RWPE1 (cell line): Measurements from ENCODE around the gene CPLX4.

Experiments
- CTCF ChIA-PET: fragments of 350-600 bp; sonication (Branson Sonifier 250); formaldehyde crosslinking; extraction: SDS; loops from one replicate; lab custom pipeline; 2021; lab: Yijun Ruan, JAX
- POLR2A ChIA-PET: fragments of 400-600 bp; formaldehyde crosslinking; extraction: SDS; loops from one replicate; lab custom pipeline; 2020; ENCODE audit warnings: antibody characterized with exemption; ENCODE audit not compliant: low non-redundant PET; lab: Yijun Ruan, JAX
- DNase-seq: peaks from one replicate; pipeline ENCODE4 v3.0.0; 2012; ENCODE audit warnings: low spot score
- H3K27ac ChIP-seq: fragments of 450-650 bp; 2 replicates; pipeline ENCODE4 v1.5.1; 2017
- CTCF ChIP-seq: fragments of 450-650 bp; conservative IDR thresholded peaks from 2 replicates; pipeline ENCODE4 v1.5.1; 2017; ENCODE audit warnings: low read depth, mild to moderate bottlenecking

Gene CPLX4

GRCh38 chr18:59354731-59355130 lies 36.3 kb upstream of the CPLX4 start:
- ChIA-PET CTCF (interaction anchor here (0.6 kb wide), 1 partner anchor 1181 kb away, joined by 5 read pairs; no protein-coding TSS in a partner anchor), POLR2A (no interaction called here)
- H3K27ac ChIP-seq, result no peak overlapping the region
- no peak for TF ChIP-seq CTCF
- DNase-seq, result no peak

- DNase-seq, result no peak
- POLR2A ChIA-PET, result no interaction called here
- CTCF ChIA-PET, result no interaction called here
- H3K27ac ChIP-seq, result no peak overlapping the region
- TF ChIP-seq CTCF, result no peak
Measured at GRCh38 chr18:59353079-59353680, 34.7 kb upstream of the CPLX4 start.

- no peak for TF ChIP-seq CTCF
- no peak for DNase-seq
- no peak overlapping the region for H3K27ac ChIP-seq
- POLR2A ChIA-PET, result no interaction called here
- CTCF ChIA-PET, result no interaction called here
Measured at GRCh38 chr18:59352250-59352855, 33.9 kb upstream of the CPLX4 start.

- H3K27ac ChIP-seq, result no peak overlapping the region
- ChIA-PET CTCF (interaction anchor here (0.7 kb wide), 1 partner anchor 29 kb away, joined by 4 read pairs; no protein-coding TSS in a partner anchor), POLR2A (no interaction called here)
- TF ChIP-seq CTCF, result no peak
- no peak for DNase-seq
Measured at GRCh38 chr18:59345556-59345955, 27.1 kb upstream of the CPLX4 start.

GRCh38 chr18:59344996-59345395 lies 26.5 kb upstream of the CPLX4 start:
- ChIA-PET CTCF (no interaction called here), POLR2A (no interaction called here)
- no peak overlapping the region for H3K27ac ChIP-seq
- no peak for TF ChIP-seq CTCF
- no peak for DNase-seq

GRCh38 chr18:59343926-59344325 lies 25.5 kb upstream of the CPLX4 start:
- TF ChIP-seq CTCF, result no peak
- ChIA-PET POLR2A (no interaction called here), CTCF (no interaction called here)
- H3K27ac ChIP-seq, result no peak overlapping the region
- no peak for DNase-seq
